ENCODE data around the gene DYNC1H1. TPM values are rescaled to one million over a fixed set of nuclear protein-coding genes. Genes with fewer than 3 reads are reported as not detected.

Gene DYNC1H1
- total RNA-seq, 1 experiment from 2014 or later: 361 TPM

- TF ChIP-seq RAD21 (IDR thresholded peaks at IDR 0.05; ENCODE audit: low read depth): no peak
- no peak for TF ChIP-seq EGR1 (IDR thresholded peaks at IDR 0.05; ENCODE audit: low read depth)
- TF ChIP-seq CBX3 (IDR thresholded peaks at IDR 0.05; ENCODE audit: low read depth): no peak
These were observed 101.7 kb downstream of the DYNC1H1 start (continued) for GRCh38 chr14:102066041-102066451.

- DNase-seq (ENCODE audit: low read depth, low spot score) (peak; percentile 94), ATAC-seq (peak; percentile 89)
- POLR2A ChIA-PET: interaction anchor here (1.0 to 1.5 kb wide), 3 partner anchors 8 to 20 kb away, joined by 3 to 4 read pairs (median 4); no protein-coding TSS in a partner anchor
- Histone ChIP-seq H3K9ac (ENCODE audit: low read length) (peak overlapping the region; percentile 52), H3K4me2 (ENCODE audit: low read length) (peak overlapping the region; percentile 61), H3K36me3 (ENCODE audit: control insufficient read depth in 1 of 2, insufficient read depth in 2 of 2, low read length in 2 of 2) (no peaks in the 10 kb centered on the region), H3K9me3 (ENCODE audit: control insufficient read depth in 1 of 2, insufficient read depth in 1 of 2, low read depth in 1 of 2, low read length in 2 of 2) (peaks cover 0 to 8% of the 10 kb centered on the region in 2 experiments; a peak in 1 of 4 replicates), H3K9me2 (ENCODE audit: insufficient read depth) (no peaks in the 10 kb centered on the region), H3K79me2 (ENCODE audit: insufficient read depth, low read length) (no peaks in the 10 kb centered on the region), H3K4me1 (ENCODE audit: control insufficient read depth in 1 of 2, insufficient read depth in 2 of 2, low read length in 2 of 2) (peaks cover 31 to 36% of the 10 kb centered on the region in 2 experiments), H3K4me3 (replicated peaks in 1 of 2; ENCODE audit: low read depth in 1 of 2, low read length in 2 of 2) (0 out of 4 replicates have a peak overlapping the region, but pooled peaks of 1 of the 2 experiments have one; percentile 17), H3K27me3 (ENCODE audit: insufficient read depth, low read length) (no peaks in the 10 kb centered on the region), H2AFZ (ENCODE audit: low read depth, low read length, poor library complexity, severe bottlenecking) (peak overlapping the region; percentile 60), H3K27ac (ENCODE audit: low read depth, low read length) (peak overlapping the region; percentile 98), H4K20me1 (ENCODE audit: insufficient read depth) (no peaks in the 10 kb centered on the region)
- RAD21 ChIA-PET (ENCODE audit: low non-redundant PET in 1 of 2, low total read pairs in 2 of 2, uncharacterized antibody in 2 of 2, unreplicated experiment in 2 of 2): no interaction called here
- intact Hi-C loops (cut with micrococcal nuclease): loop anchor here (2.0 kb wide), 1 partner anchor 15 kb away; the partner anchor contains the start of gene HSP90AA1
- CTCF ChIA-PET: interaction anchor here (2.3 kb wide), 1 partner anchor 25 kb away, joined by 6 read pairs; no protein-coding TSS in a partner anchor
- BruUV-seq (replicated peaks): TSS peak; percentile 87
- TF ChIP-seq YY1 (IDR thresholded peaks at IDR 0.05; ENCODE audit: extremely low read depth, insufficient replicate concordance, low read depth, low read length) (peak; percentile 38), REST (IDR thresholded peaks at IDR 0.05; ENCODE audit: low read depth) (no peak), ATF3 (IDR thresholded peaks at IDR 0.05) (no peak), EZH2phosphoT487 (IDR thresholded peaks at IDR 0.05; ENCODE audit: borderline replicate concordance) (no peak), EGR1 (IDR thresholded peaks at IDR 0.05; ENCODE audit: low read depth) (no peak; the same call in 1 of the 2 replicates), JUND (IDR thresholded peaks at IDR 0.05) (peak; percentile 80), SRF (IDR thresholded peaks at IDR 0.05; ENCODE audit: low read depth) (0 out of 2 replicates have a peak, but pooled peaks have one; percentile 23), CTCF (IDR thresholded peaks at IDR 0.05 in 2 of 3, conservative IDR thresholded peaks at IDR 0.05 in 1 of 3; ENCODE audit: borderline replicate concordance in 1 of 3, insufficient read depth in 1 of 3, low read depth in 2 of 3, low read length in 2 of 3) (no peak), POLR2AphosphoS5 (IDR thresholded peaks at IDR 0.05; ENCODE audit: low read depth, low read length) (peak; percentile 39; the same call in 1 of the 2 replicates), CBX3 (IDR thresholded peaks at IDR 0.05; ENCODE audit: low read depth) (peak; percentile 59), MAX (IDR thresholded peaks at IDR 0.05) (peak; percentile 90), CEBPB (IDR thresholded peaks at IDR 0.05; ENCODE audit: low read depth) (peak; percentile 84), SIN3A (IDR thresholded peaks at IDR 0.05; ENCODE audit: low read depth) (peak; percentile 63; the same call in 1 of the 2 replicates), TCF7L2 (IDR thresholded peaks at IDR 0.05; ENCODE audit: borderline replicate concordance, extremely low read depth, insufficient read depth, insufficient read length) (peak; percentile 31), ZNF274 (IDR thresholded peaks at IDR 0.05; ENCODE audit: low read depth, low read length) (no peak), RAD21 (IDR thresholded peaks at IDR 0.05; ENCODE audit: low read depth) (peak; percentile 7; the same call in 1 of the 2 replicates), EZH2 (IDR thresholded peaks at IDR 0.05) (no peak)
These were observed 107.1 kb downstream of the DYNC1H1 start for GRCh38 chr14:102071283-102071998.

All from HCT116 (cell line).